Epithelial cell of esophagus (primary cell): ENCODE data around the gene FSD2.

Experiments used
- DNase-seq: peaks from one replicate; pipeline ENCODE4 v3.0.0; 2010; ENCODE audit warnings: low read depth
- H3K4me3 ChIP-seq: 2 replicates; pipeline ENCODE4 v1.5.1; 2011; ENCODE audit warnings: mild to moderate bottlenecking, low read length, control low read depth
- TF ChIP-seq, protein P1 (sequence below): IDR thresholded peaks from 2 replicates; pipeline ENCODE4 v1.5.1; 2011; ENCODE audit warnings: low read depth, mild to moderate bottlenecking, low read length, control low read depth, inconsistent platforms; ENCODE audit not compliant: insufficient read depth; ENCODE audit errors: missing control alignments

Gene FSD2, protein sequence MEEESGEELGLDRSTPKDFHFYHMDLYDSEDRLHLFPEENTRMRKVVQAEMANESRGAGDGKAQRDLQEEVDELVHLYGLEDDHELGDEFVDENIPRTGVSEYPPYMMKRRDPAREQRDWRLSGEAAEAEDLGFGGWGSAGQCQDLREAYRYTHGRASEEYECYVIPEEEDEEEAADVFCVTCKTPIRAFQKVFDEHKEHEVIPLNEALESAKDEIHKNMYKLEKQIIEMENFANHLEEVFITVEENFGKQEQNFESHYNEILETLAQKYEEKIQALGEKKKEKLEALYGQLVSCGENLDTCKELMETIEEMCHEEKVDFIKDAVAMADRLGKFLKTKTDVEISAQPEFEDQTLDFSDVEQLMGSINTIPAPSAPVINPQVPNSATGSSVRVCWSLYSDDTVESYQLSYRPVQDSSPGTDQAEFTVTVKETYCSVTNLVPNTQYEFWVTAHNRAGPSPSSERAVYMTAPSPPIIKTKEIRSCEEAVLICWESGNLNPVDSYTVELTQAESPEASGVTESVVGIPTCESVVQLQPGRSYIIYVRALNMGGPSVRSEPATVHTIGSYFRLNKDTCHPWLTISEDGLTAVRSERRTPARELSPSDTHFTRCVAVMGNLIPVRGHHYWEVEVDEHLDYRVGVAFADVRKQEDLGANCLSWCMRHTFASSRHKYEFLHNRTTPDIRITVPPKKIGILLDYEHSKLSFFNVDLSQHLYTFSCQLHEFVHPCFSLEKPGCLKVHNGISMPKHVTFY

DNA sequence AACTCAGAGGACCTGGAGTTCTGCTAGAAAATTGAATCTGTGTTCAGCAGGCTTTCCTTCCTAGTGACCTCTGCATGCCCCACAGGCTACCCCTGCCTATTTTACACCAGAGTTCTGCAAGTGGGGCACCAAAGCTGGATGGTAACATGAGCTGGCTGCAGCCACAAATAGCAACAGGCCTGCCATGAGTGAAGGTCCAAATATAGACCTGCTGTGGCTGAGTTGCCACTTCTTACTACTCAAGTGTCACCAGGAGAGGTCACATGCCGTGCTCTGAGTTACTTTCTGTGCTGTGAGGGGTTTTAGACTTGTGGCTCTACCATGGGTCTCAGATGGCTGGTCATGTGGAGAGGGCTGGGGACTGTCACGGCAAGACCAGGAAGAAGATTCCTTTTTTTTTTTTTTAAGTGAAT is at the start of gene FSD2:
Gene FSD2, minus strand, starts transcription at position 76 of the 413 bp plus-strand sequence. CDS start 18,679 bp downstream, outside the sequence.
- no peak within 1 kb of the TSS for H3K4me3 ChIP-seq
- no peak for DNase-seq
- TF ChIP-seq, protein P1, sequence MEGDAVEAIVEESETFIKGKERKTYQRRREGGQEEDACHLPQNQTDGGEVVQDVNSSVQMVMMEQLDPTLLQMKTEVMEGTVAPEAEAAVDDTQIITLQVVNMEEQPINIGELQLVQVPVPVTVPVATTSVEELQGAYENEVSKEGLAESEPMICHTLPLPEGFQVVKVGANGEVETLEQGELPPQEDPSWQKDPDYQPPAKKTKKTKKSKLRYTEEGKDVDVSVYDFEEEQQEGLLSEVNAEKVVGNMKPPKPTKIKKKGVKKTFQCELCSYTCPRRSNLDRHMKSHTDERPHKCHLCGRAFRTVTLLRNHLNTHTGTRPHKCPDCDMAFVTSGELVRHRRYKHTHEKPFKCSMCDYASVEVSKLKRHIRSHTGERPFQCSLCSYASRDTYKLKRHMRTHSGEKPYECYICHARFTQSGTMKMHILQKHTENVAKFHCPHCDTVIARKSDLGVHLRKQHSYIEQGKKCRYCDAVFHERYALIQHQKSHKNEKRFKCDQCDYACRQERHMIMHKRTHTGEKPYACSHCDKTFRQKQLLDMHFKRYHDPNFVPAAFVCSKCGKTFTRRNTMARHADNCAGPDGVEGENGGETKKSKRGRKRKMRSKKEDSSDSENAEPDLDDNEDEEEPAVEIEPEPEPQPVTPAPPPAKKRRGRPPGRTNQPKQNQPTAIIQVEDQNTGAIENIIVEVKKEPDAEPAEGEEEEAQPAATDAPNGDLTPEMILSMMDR = no peak

DNA sequence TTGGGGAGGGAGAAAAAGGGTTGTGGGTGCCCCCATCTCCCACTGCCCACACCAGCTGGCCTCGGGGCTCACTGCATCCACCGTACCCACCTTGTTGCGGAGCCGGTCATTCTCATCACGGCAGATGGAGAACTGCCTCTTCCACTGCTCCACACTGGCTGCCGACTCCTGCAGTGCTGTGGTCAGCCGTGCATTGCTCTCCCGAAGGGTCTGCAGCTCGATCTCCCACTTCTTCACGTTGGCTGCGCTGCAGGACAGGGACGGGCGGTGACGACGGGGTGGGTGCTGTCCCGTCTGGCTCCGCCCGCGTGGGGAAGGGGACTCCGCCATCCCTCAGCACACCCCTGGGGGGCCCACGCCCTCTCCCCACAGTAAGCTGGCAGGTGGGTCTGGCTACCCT is 48.7 kb upstream of the FSD2 start:
- no peak overlapping the region for H3K4me3 ChIP-seq
- DNase-seq = no peak
- TF ChIP-seq, protein P1 = no peak

DNA sequence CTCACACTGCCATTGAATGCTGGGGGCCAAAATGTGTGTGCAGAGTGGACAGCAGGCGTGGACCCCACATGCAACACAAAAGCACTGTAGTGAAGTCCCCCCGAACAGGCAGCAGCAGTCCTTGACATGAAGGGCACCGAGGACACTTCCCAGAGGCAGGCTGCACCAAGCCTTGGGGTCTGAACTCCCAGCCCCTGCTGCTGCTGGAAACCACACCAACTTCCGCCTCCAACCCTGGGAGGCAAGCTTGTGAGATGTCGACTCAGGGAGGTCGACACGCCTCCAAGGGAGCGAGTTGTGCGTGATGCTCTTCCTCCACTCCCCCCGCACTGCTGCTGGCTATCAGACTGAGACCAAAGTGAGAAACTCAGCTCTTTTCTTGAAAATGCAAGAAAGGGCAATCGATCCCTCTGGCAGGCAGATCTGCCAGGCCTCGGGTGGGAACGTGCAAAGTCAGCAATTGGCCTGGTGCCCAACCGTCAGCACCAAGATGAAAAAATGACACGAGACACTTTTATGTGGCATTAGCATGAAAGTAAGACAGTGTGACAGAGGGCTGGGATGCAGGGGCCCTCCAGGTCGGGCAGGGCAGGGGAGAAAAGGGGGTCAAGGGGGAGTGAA is 47.2 kb upstream of the FSD2 start:
- TF ChIP-seq, protein P1 = no peak
- H3K4me3 ChIP-seq = no peak overlapping the region

DNA sequence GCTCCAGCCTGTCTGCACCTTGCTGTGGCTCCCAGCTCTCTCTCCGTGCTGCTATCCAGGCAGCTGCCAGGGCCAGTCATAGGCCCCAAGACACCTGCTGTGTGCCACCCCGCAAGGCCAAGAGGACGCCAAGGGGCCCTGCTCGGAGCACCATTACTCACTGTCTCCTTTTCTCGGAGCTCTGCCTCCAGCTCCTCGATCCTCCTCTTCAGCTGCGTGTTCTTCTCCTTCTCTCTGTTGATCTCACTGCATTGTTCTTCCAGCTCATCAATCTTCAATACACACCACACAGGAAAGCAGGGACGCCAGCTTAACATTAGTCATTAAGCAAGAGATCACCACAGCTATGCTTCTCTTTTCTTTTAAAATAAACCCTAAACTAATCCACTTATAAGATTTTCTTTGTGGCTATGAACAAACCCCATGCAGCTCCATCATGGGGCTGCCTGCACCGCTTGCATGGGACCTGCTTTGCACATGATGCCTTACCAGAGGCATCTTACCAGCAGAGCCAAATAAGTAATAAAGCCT is 46.2 kb upstream of the FSD2 start:
- no peak for DNase-seq
- no peak overlapping the region for H3K4me3 ChIP-seq
- TF ChIP-seq, protein P1 = no peak

More for the DNA sequence above, 47.2 kb upstream of the FSD2 start:
- no peak for DNase-seq

DNA sequence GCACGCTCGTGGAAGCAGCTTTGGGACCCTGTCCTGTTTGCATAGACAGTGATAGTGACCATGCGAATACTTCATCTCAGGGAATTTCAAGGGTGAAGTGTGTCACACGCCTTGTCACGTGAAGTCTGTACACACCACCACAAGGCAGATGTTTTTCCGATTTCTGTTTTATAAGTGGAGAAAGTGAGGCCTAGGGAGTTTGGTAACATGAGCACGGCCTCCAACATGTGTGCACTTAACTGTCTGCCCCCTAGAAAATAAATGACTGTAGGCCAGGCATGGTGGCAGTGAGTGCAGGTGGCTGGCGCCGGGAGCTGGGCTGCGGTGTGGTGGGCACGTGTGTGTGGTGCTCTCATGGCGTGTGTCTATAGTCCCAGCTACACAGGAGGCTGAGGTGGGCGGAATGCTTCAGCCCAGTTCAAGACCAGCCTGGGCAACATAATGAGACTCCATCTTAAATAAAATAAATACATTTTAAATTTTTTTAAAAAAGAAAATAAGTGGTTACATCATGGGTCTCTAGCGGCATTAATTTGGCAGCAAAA is 45.5 kb upstream of the FSD2 start:
- DNase-seq = no peak
- no peak overlapping the region for H3K4me3 ChIP-seq
- TF ChIP-seq, protein P1 = no peak

DNA sequence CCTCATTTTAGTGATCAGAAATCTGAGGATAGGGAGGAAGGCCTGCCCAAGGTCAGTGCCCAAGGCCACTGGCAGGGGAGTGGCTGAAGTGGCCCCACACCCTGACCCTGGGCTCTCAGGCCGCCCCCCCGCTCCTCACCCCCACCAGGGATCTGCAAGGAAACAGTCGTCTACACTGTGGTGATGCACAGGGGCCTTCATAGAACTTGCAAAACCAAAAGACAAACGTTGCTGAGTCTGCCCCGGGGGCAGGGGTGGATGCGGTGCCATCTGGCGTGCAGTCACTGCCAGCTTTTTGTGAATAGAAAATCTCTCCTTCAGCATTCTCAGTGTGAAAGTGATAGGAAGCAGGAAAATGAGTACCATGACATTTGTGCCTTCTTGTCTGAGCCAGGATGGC is 44.9 kb upstream of the FSD2 start:
- DNase-seq = no peak
- H3K4me3 ChIP-seq = no peak overlapping the region
- TF ChIP-seq, protein P1 = no peak
